H9 (cell line): ENCODE data around the gene TMEM92. TPM values are rescaled to one million over a fixed set of nuclear protein-coding genes. Genes with fewer than 3 reads are reported as not detected.

Experiments used
- DNase-seq: peaks from one replicate; pipeline ENCODE4 v3.0.0-alpha.2; 2017
- H2AFZ ChIP-seq: one replicate; pipeline ENCODE4 v1.6.1; 2013; ENCODE audit warnings: mild to moderate bottlenecking, low read length, control low read depth, moderate library complexity
- H2AK5ac ChIP-seq: 2 replicates; pipeline ENCODE4 v1.6.1; 2013; ENCODE audit warnings: low read length, control low read depth, mixed read lengths; ENCODE audit not compliant: insufficient read length
- H2BK120ac ChIP-seq: one replicate; pipeline ENCODE4 v1.6.1; 2013; ENCODE audit warnings: low read depth, mild to moderate bottlenecking, low read length, control low read depth, inconsistent platforms; ENCODE audit not compliant: poor library complexity, severe bottlenecking
- H2BK12ac ChIP-seq: 2 replicates; pipeline ENCODE4 v1.6.1; 2013; ENCODE audit warnings: low read length, control low read depth, mixed read lengths, low read depth; ENCODE audit not compliant: insufficient read length
- H2BK15ac ChIP-seq: 2 replicates; pipeline ENCODE4 v1.6.1; 2013; ENCODE audit warnings: low read depth, low read length, control low read depth
- H2BK20ac ChIP-seq: one replicate; pipeline ENCODE4 v1.6.1; 2013; ENCODE audit warnings: low read depth, mild to moderate bottlenecking, low read length, control low read depth, inconsistent platforms; ENCODE audit not compliant: poor library complexity, severe bottlenecking
- H2BK5ac ChIP-seq: 2 replicates; pipeline ENCODE4 v1.6.1; 2013; ENCODE audit warnings: low read length, control low read depth, mixed read lengths; ENCODE audit not compliant: insufficient read length
- H3K14ac ChIP-seq: 2 replicates; pipeline ENCODE4 v1.6.1; 2013; ENCODE audit warnings: low read length, control low read depth; ENCODE audit not compliant: insufficient read depth
- H3K18ac ChIP-seq: 2 replicates; pipeline ENCODE4 v1.6.1; 2013; ENCODE audit warnings: low read depth, mild to moderate bottlenecking, mixed read lengths, low read length, control low read depth; ENCODE audit not compliant: insufficient read length
- H3K23ac ChIP-seq: 2 replicates; pipeline ENCODE4 v1.6.1; 2013; ENCODE audit warnings: low read length, control low read depth, mixed read lengths, low read depth; ENCODE audit not compliant: insufficient read length
- H3K23me2 ChIP-seq: 2 replicates; pipeline ENCODE4 v1.6.1; 2013; ENCODE audit warnings: low read depth, mild to moderate bottlenecking, mixed read lengths, low read length, control low read depth; ENCODE audit not compliant: insufficient read length, poor library complexity, severe bottlenecking
- H3K27ac ChIP-seq: 2 replicates; pipeline ENCODE4 v1.5.1; 2013; ENCODE audit warnings: low read length, control low read depth, mixed read lengths, low read depth; ENCODE audit not compliant: insufficient read length
- H3K27me3 ChIP-seq: 2 replicates; pipeline ENCODE4 v1.6.1; 2013; ENCODE audit warnings: low read length, control low read depth, inconsistent platforms; ENCODE audit not compliant: insufficient read depth
- H3K4ac ChIP-seq: 2 replicates; pipeline ENCODE4 v1.6.1; 2013; ENCODE audit warnings: low read depth, mild to moderate bottlenecking, control low read depth, inconsistent platforms, low read length, moderate library complexity
- H3K4me1 ChIP-seq: 2 replicates; pipeline ENCODE4 v1.6.1; 2013; ENCODE audit warnings: low read length, control low read depth, inconsistent platforms; ENCODE audit not compliant: insufficient read depth
- H3K4me2 ChIP-seq: 2 replicates; pipeline ENCODE4 v1.6.1; 2013; ENCODE audit warnings: low read length, control low read depth, mixed read lengths; ENCODE audit not compliant: insufficient read length, insufficient read depth
- H3K56ac ChIP-seq: 2 replicates; pipeline ENCODE4 v1.6.1; 2013; ENCODE audit warnings: low read depth, mild to moderate bottlenecking, mixed read lengths, low read length, control low read depth; ENCODE audit not compliant: insufficient read length
- H3K79me1 ChIP-seq: 2 replicates; pipeline ENCODE4 v1.6.1; 2013; ENCODE audit warnings: low read depth, mild to moderate bottlenecking, moderate library complexity, low read length, control low read depth, inconsistent platforms; ENCODE audit not compliant: insufficient read depth, poor library complexity, severe bottlenecking
- H3K79me2 ChIP-seq: 2 replicates; pipeline ENCODE4 v1.6.1; 2013; ENCODE audit warnings: low read length, control low read depth, inconsistent platforms; ENCODE audit not compliant: insufficient read depth
- H3K9ac ChIP-seq: 2 replicates; pipeline ENCODE4 v1.6.1; 2013; ENCODE audit warnings: low read length, control low read depth, mixed read lengths; ENCODE audit not compliant: insufficient read length; ENCODE audit errors: extremely low read depth
- H3K9me3 ChIP-seq: one replicate; pipeline ENCODE4 v1.6.1; 2013; ENCODE audit warnings: low read depth, low read length, inconsistent platforms; ENCODE audit not compliant: control insufficient read depth
- H3T11ph ChIP-seq: one replicate; pipeline ENCODE4 v1.6.1; 2013; ENCODE audit warnings: mild to moderate bottlenecking, low read length, control low read depth, inconsistent platforms
- H4K20me1 ChIP-seq: one replicate; pipeline ENCODE4 v1.6.1; 2013; ENCODE audit not compliant: control insufficient read depth, insufficient read length, insufficient read depth
- H4K5ac ChIP-seq: 2 replicates; pipeline ENCODE4 v1.6.1; 2013; ENCODE audit warnings: low read depth, mild to moderate bottlenecking, mixed read lengths, low read length, control low read depth; ENCODE audit not compliant: insufficient read length
- H4K8ac ChIP-seq: replicated peaks from 2 replicates; pipeline ENCODE4 v1.6.1; 2013; ENCODE audit warnings: low read length, control low read depth, mixed read lengths, low read depth; ENCODE audit not compliant: insufficient read length
- H4K91ac ChIP-seq: 2 replicates; pipeline ENCODE4 v1.6.1; 2013; ENCODE audit warnings: low read depth, mild to moderate bottlenecking, moderate library complexity, mixed read lengths, low read length, control low read depth; ENCODE audit not compliant: insufficient read length
- H3K27ac Mint-ChIP-seq, 3 experiments: 2 replicates in 2 of 3; 3 replicates in 1 of 3; pipeline ENCODE4 v1.8.0; 2020 to 2021; ENCODE audit warnings: mixed read lengths in 3 of 3, mild to moderate bottlenecking in 1 of 3, moderate library complexity in 1 of 3
- H3K27me3 Mint-ChIP-seq: 2 replicates; pipeline ENCODE4 v1.8.0; 2021; ENCODE audit warnings: low read depth, mild to moderate bottlenecking, moderate library complexity, mixed read lengths
- H3K36me3 Mint-ChIP-seq, 3 experiments: 2 replicates in 2 of 3; 3 replicates in 1 of 3; pipeline ENCODE4 v1.8.0; 2020 to 2021; ENCODE audit warnings: low read depth in 3 of 3, mixed read lengths in 3 of 3; ENCODE audit not compliant: insufficient read depth in 1 of 3
- H3K4me1 Mint-ChIP-seq, 2 experiments: 2 replicates each; pipeline ENCODE4 v1.8.0; 2020; ENCODE audit warnings: mixed read lengths in 2 of 2
- H3K4me3 Mint-ChIP-seq, 2 experiments: 2 replicates in 1 of 2; 3 replicates in 1 of 2; pipeline ENCODE4 v1.8.0; 2020 to 2021; ENCODE audit warnings: mild to moderate bottlenecking in 2 of 2, mixed read lengths in 2 of 2, moderate library complexity in 1 of 2
- H3K9me3 Mint-ChIP-seq, 2 experiments: 2 replicates in 1 of 2; 3 replicates in 1 of 2; pipeline ENCODE4 v1.8.0; 2020; ENCODE audit warnings: mild to moderate bottlenecking in 2 of 2, mixed read lengths in 2 of 2, moderate library complexity in 1 of 2
- CTCF ChIP-seq: fragments of 200-600 bp; sonication (generic); conservative IDR thresholded peaks from 3 replicates; pipeline ENCODE4 v1.8.0; 2021; ENCODE audit warnings: antibody characterized with exemption, mild to moderate bottlenecking
- WGBS: extraction: QIAGEN DNeasy Blood & Tissue Kit; methylation state at CpG from one replicate; pipeline ENCODE4 v1.1.7; 2013; ENCODE audit warnings: missing lambda C conversion rate, low lambda C conversion rate, mixed read lengths; ENCODE audit not compliant: insufficient read length; ENCODE audit errors: extremely low coverage; 5-methylcytosine and 5-hydroxymethylcytosine counted together
- total RNA-seq: library from RNA; stranded (reverse); gene quantifications from 2 replicates; pipeline ENCODE4 v1.2.1, GENCODE V29; 2021

Gene TMEM92
- total RNA-seq, 1 experiment from 2014 or later: 10.9 TPM

DNA sequence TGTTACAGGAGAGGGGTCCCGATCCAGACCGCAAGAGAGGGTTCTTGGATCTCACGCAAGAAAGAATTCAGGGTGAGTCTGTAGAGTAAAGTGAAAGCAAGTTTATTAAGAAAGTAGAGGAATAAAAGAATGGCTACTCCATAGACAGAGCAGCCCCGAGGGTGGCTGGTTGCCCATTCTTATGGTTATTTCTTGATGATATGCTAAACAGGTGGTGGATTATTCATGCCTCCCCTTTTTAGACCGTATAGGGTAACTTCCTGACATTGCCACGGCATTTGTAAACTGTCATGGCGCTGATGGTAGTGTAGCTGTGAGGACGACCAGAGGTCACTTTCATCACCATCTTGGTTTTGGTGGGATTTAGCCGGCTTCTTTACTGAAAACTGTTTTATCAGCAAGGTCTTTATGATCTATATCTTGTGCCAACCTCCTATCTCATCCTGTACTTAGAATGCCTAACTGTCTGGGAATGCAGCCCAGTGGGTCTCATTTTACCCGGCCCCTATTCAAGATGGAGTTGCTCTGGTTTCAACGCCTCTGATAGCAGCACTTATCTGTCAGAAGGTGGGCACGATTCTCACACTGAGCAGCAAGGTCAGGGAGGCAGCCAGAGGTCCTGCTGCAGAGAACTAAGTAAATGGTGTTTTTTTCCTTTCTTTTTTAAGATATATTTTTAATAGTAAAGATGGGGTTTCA is 45.2 kb downstream of the TMEM92 start:
- DNase-seq: no peak
- Mint-ChIP-seq H3K9me3 (peaks cover 3 to 5% of the 10 kb centered on the region in 2 experiments; a peak in 2 of 5 replicates), H3K4me3 (no peak overlapping the region; a peak in 1 of 5 replicates), H3K27me3 (peaks cover 5% of the 10 kb centered on the region), H3K4me1 (peaks cover 5% of the 10 kb centered on the region in 2 experiments; a peak in 3 of 4 replicates), H3K27ac (peak overlapping the region in 2 of 3 experiments; percentile 13 to 16; a peak in 1 of 7 replicates), H3K36me3 (0 out of 7 replicates have a peak, but pooled peaks cover 0 to 3% (median 0%) of the 10 kb centered on the region in 3 experiments)
- Histone ChIP-seq H3K56ac (no peak overlapping the region), H3K4me2 (no peak overlapping the region), H3K9me3 (no peaks in the 10 kb centered on the region), H3K27me3 (no peaks in the 10 kb centered on the region), H2AK5ac (no peak overlapping the region), H2BK12ac (no peak overlapping the region), H4K91ac (no peak overlapping the region), H4K5ac (no peak overlapping the region), H3K14ac (no peak overlapping the region; the same call in 1 of the 2 replicates), H2BK120ac (no peak overlapping the region), H3T11ph (no peak overlapping the region), H3K79me2 (no peaks in the 10 kb centered on the region), H2AFZ (no peak overlapping the region), H3K4ac (no peak overlapping the region), H3K4me1 (peaks cover 5% of the 10 kb centered on the region; the same call in 1 of the 2 replicates), H3K23ac (no peak overlapping the region), H3K18ac (no peak overlapping the region), H2BK15ac (no peak overlapping the region), H3K9ac (no peak overlapping the region), H3K79me1 (no peaks in the 10 kb centered on the region), H4K20me1 (no peaks in the 10 kb centered on the region), H2BK5ac (no peak overlapping the region), H3K27ac (no peak overlapping the region), H4K8ac (no peak overlapping the region), H3K23me2 (no peaks in the 10 kb centered on the region), H2BK20ac (no peak overlapping the region)
- WGBS: no CpG with 5 or more reads among the region's 12 CpGs
- no peak for TF ChIP-seq CTCF
